HG02763 (cell line): ENCODE measurements around the gene NRG2.

Source experiments
- ATAC-seq: cut with Tn5 transposase; IDR thresholded peaks from one replicate; pipeline ENCODE4 v1.9.1; 2021; ENCODE audit warnings: mild to moderate bottlenecking, moderate library complexity; ENCODE audit not compliant: unreplicated experiment

The NRG2 gene

DNA sequence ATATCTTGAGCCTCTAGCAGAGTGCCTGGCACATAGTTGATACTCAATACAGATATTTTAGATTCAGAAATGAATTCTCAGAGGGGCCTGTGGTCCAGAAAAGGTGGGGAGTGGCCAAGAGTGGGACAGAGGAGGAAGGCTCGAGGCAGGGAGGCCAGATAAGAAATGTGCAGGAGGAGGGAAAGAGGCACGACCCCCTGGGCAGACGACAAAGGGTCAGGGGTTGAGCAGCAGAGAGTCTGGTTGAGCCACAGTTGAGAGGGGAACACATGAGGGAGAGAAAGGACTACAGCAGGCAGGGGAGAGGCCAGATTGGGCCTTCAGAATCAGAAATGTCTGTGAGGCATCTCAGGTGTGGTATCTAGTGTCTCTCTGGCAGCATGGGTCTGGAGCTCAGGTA lies 158.4 kb downstream of the NRG2 start:
- ATAC-seq: no peak

DNA sequence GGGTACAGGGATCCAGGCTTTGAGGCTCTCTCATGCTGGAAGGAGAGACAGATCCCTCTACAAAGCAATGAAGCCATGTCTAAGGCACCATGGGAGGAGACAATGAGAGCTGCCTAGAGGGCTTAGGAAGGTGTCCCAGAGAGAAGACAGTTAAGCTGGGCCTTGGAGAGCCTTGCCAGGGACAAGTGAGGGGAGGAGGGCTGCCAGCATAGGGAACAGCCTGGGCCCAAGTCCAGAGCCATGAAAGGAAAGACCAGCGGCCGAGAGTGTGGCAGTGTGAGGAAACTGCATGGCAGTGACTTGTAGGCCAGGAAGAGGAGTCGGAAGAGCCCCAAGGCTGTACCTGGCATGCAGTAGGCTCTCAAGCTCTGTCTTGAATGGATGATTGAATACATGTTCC lies 159.0 kb downstream of the NRG2 start:
- no peak for ATAC-seq

DNA sequence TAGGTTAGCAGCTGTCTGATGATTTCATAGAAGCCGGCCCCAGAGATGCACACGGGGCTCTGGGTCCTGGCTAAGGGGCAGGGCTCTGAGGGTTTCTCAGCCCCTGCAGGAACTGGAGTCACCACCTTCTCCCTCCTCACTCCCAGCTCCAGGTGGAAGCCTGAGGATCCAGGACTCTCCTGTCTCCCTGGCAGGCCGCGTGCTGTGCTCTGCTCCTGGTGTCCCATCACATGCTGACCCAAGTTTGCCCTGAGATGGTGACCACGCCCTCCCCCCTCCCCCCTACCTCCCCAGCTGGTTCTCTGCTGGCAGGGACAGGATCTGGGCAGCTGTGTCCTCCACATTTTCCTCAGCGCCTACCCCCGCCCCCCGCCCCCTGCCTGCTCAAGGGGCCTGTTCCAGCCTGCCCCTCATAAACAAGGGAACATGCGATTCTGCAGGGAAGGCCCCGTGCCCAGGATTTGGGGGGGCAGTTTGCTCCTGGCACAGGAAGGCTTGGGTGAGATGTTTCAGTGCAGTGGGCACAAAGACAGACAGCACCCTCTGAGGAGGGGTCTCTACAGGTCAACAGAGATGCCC lies 160.0 kb downstream of the NRG2 start:
- ATAC-seq: no peak

DNA sequence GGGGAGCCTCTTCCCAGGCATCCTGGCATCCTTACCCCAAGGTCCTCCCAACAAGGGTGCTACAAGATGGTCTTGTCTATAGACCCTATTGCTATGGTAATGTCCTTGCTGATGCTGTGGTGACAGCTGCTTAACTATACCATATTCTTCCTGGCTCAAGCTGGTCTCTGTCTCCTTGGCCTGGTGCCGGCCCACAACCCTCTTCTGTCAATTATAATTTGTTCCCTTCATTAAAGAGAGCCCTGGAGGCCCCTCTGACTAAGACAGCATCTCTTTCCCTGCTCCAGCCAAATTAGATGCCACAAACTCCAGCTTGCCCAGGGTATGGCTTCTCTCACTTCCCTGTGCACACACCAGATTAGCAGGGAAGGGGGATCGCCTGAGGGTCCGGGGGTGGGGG lies 160.8 kb downstream of the NRG2 start:
- no peak for ATAC-seq

DNA sequence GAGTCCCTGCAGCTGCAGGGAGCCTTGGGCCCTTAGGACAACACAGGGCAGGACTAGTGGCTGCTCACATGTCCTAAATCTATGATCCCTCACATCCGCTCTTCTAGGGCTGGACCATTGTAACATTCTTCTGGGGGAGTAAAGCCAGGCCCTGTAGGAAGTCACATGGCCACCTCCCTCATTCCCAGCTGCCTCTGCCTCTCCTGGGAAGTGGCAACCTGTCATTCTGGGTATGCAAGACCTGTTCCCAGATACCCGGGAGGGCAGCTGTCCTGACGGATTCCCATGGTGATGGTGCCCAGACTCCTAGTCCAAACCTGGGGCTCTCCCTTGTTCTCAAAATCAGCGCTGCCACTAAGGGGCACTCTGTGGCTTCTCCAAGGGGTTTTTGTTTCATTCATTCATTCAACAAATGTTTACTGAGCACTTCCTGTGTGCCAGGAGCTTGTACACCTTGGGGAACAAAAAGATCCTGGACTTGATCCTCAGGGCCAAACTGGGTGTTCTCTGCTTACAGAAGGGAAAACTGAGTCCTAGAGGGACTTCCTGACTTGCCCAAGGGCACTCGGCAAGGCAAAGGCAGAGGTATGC lies 161.9 kb downstream of the NRG2 start:
- no peak for ATAC-seq

DNA sequence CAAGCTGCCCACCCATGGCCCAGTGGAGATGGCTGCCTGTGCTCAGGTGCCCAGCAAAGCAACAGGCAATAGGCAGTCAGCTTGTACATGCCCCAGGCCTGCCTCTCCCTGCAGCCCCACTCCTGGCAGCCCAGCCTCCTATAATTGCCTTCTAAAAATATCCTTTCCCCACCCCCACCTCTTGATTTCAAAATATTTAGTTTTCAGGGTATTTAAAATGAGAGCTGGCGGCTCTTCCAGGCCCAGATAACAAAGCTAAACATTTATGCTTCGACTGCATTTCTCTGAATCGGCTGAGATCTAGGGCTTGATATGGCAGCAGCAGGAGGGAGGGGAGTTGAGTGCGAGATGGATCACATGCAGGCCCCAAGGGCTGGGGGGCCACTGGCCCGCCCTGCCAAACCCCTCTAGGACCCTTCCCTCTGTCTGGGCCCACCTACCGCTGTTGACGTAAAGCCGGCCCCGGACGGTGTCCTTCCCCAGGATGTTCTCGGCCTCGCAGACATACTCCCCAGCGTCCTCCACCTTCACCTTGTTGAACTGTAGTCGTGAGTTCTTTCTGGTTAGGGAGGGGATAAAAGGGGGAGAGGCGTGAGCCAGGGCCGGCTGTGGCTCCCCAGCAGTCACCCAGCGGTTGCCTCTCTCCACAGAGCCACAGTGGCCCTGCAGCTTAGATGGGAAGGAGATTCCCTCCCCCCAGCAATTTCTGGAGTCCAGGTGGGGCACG lies 162.5 kb downstream of the NRG2 start:
- no peak for ATAC-seq

DNA sequence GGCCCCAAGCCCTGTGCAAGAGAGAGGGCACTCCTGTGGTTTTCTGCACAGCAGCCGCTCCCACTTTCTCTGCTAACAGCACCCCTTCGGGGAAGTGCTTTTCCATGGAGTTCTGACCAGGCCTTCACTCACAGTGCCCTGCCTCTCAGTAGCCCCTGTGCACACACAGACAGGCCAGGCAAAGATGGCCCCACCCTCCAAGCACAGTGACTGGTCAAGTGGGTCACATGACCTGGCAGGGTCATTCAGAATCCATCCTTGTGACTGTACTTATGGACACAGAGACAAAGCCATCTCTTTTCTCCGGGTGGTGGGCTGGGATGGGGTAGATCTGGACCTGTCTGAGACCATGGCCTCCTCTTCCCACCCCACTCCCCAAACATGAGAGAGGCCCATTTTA lies 165.0 kb downstream of the NRG2 start:
- ATAC-seq: no peak

DNA sequence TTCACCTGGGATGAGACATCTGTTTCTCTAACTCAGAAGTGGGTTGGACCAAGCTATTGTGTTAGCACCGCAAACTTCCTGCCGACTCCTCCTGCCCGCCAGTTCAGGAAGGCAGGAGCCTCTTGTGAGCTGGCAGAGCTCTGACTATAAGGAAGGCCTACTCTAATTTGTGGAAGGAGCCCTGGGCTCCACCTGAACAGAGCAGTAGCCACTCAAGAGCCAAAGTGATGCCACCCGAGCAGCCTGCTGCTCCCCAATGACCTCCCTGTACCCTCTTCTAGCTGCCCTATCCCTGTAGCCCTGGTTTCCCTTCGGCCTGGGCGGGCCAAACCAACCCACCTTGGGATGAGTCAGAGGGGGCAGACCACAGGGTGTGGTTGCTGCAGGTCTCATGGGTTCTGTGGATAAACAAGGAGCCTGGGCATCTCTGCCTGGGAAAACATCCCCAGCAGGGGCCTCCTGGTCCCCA lies 165.9 kb downstream of the NRG2 start:
- ATAC-seq: no peak

DNA sequence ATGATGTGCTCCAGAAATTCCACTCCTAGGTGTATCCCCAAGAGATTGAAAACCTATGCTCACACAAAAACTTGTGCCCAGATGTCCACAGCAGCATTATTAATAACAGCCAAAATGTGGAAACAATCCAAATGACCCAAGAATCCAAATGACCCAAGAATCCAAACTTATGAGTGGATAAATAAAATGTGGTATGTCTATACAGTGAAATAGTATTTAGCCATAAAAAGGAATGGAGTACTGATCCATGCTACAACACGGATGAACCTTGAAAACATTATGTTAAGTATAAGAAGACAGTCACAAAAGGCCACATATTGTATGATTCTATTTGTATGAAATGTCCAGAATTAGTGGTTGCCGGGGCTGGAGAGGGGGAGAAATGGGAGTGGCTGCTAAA lies 167.1 kb downstream of the NRG2 start:
- no peak for ATAC-seq

DNA sequence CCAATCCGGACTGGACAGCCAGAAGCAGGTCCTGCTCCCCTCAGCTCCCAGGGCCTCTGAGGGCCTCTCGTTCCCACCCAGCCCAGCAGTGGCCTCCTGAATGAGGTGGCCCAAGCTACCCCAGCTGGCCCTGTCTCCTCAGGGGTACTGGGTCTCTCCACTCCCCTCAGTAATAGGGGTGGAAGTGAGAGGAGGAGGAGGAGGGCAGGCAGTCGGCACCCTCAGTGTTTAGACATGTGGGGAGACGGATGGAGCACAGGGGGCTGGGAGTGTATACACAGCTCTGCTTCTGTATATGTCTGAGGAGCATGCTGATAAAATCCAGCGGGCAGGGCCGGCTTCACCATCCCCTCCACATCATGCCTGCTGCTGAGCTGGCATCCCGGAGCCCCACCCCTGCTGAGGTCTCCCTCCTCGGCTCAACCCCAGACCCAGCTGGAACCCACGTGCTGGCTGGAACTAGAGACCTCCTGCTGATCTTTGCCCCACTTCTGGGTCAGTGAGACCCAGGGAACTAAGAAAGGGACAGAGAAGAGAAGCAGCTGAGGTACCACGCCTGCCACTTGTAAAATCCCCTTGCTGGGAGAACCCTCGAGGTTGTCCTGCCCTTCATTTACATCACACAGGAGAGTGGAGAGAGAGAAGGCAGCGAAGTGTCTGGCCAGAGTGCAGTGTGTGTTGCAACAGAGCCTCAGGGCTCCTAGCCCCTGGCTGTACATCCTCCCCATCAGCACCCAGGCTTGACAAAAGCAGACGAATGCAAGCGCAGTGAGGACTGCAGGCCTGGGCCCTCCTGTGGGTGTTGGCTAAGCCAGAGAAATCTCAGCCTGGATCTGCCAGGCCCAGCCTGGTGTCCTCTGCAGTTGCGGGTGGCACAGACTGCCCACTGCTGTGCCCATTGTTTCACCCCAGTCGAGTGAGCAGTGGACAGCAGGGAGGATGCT lies 170.0 kb downstream of the NRG2 start:
- no peak for ATAC-seq

DNA sequence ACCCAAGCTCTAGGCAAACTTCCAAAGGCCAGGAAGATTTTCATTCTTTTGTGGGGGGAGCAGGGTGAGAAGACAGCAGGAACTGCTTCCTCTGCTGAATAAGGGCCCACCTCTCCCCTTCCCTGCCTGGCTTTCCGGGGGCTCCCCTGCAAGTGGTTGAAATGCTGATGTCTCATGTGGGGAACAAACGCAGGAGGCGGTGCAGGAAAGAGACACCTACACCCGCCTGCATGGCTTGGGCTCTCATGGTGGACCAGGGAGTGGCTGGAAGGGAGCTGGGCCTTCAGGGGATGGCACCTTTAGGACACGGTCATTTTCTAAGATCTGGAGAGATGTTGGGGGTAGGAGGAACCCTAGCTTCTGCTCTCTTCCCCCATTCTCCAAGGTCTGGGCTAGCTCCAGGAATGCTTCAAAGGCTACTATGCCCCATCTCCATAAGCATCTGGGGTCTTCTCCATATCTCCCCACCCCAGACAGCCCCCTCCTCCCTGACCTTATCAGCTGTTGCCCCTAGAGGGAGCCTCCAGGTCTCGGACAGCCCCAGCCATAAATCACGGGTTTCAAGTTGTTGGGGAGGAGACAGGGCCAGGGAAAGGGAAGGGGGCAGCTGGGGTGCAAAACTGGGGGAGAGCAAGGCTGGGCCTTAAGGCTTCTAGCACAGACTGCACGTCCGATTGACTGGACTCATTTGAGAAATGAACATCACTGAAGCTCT lies 170.9 kb downstream of the NRG2 start:
- no peak for ATAC-seq

DNA sequence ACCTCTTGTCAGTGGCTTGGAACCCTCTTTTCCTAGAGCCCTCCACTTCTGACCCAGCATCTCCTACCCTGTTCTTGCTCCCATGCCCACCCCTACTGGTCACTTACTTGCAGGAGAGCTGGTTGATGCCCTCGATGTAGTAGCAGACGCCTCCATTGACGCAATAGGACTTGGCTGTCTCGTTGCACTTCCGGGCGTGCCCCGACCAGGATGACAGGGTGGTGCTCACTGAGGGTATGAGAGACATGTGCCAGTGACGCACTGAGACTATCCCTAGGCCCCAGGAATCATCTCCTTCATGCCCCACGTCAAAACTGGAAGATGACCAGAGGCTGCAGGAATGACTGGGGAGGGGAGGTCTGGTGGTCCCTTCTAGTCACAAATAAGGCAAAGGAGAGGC lies 171.5 kb downstream of the NRG2 start:
- ATAC-seq: no peak

DNA sequence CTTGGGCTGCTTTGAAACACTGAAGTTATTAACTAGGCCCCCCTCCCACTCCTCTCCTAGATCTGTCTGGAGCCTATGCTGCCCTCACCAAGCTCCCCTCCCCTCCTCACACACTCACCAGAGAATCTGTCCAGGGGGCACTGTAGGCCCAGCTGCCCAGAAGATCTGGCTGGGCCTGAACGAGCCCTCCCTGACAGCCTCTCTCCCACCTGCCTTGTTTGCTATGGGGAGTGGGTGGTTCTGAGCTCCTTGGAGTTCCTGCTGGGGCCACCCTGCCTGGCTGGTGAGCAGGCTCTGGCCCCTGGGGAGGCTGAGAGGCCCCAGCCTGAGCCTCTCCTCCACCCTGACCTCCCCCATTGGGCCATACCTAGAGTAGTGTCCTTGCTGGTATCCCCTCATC lies 172.4 kb downstream of the NRG2 start:
- ATAC-seq: no peak

DNA sequence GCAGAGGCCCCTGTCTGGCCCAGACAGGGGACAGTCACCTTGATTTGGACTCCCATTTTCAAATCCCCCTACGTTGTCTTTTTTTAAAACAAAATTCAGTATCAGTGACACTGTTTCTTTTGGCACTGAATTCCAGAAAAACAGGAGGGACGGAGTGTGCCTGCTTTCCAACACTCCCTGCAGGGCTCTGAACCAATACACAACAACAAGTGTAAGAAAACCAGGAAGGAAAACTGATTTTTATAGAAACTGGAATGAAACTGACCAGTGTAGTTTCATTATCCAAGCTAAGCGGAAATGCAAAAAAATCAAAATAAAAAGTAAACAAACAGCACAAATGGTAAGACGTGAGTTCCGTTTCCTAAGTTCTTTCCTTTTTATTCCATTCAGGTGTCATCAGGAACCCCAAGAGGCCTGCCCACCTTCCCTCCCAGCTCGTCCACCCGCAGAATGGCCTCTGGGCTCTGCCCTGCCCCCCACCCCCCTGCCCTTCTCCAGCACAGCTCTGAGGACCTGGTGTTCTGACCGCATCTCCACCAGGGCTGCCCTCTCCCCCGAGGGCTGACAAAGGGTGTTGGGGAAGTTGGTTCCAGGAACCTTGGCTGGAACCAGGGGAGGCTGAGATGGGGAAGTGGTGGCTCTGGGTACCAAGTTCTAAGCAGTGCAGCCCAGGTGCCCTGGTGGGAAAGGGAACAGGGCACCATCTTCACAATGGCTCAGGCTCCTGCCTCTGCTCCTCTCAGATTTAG lies 173.9 kb downstream of the NRG2 start:
- ATAC-seq: no peak

DNA sequence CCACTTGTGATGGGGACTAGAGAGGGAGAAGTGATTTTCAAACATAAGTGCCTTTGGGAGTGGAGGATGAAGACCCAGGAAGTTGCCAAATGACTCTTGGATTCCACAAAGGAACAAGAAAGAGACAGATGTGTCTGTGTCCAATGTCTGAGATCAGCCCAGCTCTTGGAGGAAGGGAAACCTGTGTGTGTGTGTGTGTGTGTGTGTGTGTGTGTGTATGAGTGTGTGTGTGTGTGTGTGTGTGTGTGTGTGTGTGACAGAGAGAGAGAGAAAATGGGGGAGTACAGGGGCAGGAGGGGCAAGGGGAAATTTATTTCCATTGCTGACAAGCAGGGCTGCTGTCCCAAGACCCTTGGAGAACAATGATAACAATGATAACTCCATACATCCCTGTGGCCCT lies 175.5 kb downstream of the NRG2 start:
- no peak for ATAC-seq

DNA sequence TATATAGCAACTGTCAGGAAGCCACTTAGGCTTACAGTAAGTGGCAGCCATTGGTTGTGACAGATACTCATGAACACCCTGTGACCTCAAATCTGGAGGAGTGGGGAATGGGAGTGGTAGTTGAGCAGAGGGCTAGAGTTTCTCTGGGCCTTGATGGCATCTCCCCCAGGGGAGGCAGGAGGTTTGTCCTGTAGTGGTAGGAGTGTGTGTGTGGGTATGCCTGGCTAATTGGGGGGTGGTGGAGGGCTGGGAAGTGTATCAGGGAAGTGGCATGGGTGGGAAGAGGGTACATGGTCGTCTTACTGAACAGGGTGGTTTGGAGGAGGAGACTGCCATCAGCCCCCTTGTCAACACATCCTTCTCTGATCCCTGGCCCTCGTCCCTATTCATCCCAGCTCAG lies 176.0 kb downstream of the NRG2 start:
- no peak for ATAC-seq

DNA sequence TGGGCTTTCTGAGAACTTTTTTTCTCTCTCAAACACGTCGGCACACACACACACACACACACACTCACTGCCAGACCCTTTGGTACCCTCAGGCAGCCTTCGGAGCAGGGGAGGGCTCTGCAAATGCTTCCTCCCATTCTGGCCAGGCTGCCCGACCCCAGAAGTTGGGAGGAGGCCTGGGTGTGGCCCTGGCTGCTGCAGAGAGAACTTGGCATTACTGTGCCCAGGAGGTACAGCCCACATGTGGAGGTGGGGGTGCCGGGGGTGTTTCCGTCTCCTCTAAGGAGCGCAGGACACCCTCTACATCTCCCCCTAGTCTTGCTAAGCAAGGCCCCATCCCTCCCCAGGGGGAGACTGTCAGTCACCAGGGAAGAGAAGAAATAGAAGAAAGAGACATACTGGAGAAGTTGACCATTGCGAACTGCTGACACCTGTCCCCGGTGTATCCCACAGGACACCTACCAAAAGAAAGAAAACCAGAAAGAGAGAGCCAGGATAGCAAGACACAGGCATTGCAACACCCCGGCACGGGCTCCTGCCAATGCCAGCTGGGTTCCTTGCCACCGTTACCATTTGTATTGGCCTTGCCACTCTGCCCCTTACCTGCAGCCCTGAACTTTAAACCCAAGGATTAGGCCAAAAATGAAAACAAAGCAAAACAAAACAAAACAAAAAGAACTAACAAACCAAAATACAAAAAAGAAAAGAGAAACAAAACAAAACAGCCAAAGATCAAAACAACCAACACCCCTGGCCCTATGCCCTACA lies 178.2 kb downstream of the NRG2 start:
- ATAC-seq: no peak

DNA sequence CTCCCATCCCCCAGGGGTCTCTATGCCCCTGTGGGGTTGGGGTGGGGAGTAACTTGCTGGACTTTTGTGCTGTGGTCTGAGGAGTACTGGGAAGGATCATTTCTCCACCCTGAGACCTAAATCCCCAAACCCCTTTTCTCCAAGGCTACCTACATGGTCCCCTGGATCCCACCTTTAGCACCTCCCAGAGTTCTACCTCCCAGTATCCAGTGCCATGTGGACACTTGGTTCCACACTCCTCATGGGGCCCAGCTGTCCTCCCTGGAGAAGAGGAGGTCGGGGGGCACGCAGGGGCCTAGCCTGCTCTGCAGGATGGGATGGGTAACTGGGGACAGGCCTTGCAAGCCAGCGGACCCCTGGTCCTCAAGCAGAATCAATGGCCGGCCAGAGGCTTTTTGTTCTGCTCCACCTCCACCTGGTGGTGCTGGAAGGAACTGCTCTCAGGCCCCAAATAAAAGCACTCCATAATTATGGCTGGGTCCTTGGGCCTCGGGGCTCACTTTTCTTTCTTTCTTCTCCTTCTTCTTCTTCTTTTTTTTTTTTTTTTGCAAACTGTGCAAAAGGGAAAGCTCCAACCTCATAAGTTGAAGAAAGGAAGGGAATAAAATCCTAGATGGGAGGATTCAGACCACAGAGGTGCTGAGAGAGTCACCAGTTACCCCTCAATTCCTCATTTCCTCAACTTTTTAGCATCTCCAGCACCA lies 179.1 kb downstream of the NRG2 start:
- ATAC-seq: no peak

DNA sequence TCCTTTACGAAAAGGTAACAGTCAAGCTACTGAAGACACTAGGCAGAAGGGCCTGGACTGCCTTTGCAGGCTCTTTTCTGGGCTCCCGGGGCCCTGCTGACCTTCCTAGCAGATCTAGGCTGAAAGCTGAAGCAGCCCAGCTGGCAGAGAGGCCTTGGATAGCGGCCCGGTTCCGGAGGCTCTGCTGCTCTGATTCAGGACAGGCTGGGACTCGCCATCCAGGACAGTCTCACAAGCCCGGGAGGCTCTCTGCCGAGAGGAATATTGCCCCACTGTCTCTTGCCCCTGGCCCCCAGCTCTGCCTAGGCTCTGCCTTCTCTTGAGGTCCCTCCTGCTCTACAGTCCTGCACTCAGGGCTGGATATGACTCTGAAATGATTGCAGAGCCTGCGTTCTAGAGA lies 179.7 kb downstream of the NRG2 start:
- ATAC-seq: no peak
